Neural progenitor cell (in vitro differentiated cells): Measurements from ENCODE around the gene NPTXR. TPM values are rescaled to one million over a fixed set of nuclear protein-coding genes. Genes with fewer than 3 reads are reported as not detected.

Source experiments
- DNase-seq: peaks from one replicate; pipeline ENCODE4 v3.0.0-alpha.2; 2016; ENCODE audit warnings: low spot score
- H2AFZ ChIP-seq: fragments of 200-600 bp; sonication (generic); replicated peaks from 2 replicates; pipeline ENCODE4 v1.6.1; 2016; ENCODE audit warnings: antibody characterized with exemption
- H3F3A ChIP-seq: fragments of 200-600 bp; sonication (generic); 2 replicates; pipeline ENCODE4 v1.6.1; 2016; ENCODE audit warnings: antibody characterized with exemption, low read depth
- H3K27ac ChIP-seq: fragments of 200-600 bp; sonication (generic); 2 replicates; pipeline ENCODE4 v1.5.1; 2016; ENCODE audit warnings: mild to moderate bottlenecking
- H3K27me3 ChIP-seq: fragments of 200-600 bp; sonication (generic); 2 replicates; pipeline ENCODE4 v1.6.1; 2016; ENCODE audit warnings: mild to moderate bottlenecking, moderate library complexity
- H3K36me3 ChIP-seq: fragments of 200-600 bp; sonication (generic); 2 replicates; pipeline ENCODE4 v1.5.1; 2016
- H3K4me1 ChIP-seq: fragments of 200-600 bp; sonication (generic); 2 replicates; pipeline ENCODE4 v1.6.1; 2016; ENCODE audit warnings: mixed run types
- H3K4me2 ChIP-seq: fragments of 200-600 bp; sonication (generic); 2 replicates; pipeline ENCODE4 v1.6.1; 2016
- H3K4me3 ChIP-seq: fragments of 200-600 bp; sonication (generic); 2 replicates; pipeline ENCODE4 v1.5.1; 2016
- H3K79me2 ChIP-seq: fragments of 200-600 bp; sonication (generic); 2 replicates; pipeline ENCODE4 v1.6.1; 2016; ENCODE audit warnings: low read depth
- H3K9ac ChIP-seq: fragments of 200-600 bp; sonication (generic); 2 replicates; pipeline ENCODE4 v1.6.1; 2016
- H3K9me3 ChIP-seq: fragments of 200-600 bp; sonication (generic); 2 replicates; pipeline ENCODE4 v1.5.1; 2016; ENCODE audit warnings: low read depth
- H4K20me1 ChIP-seq: fragments of 200-600 bp; sonication (generic); 2 replicates; pipeline ENCODE4 v1.6.1; 2016; ENCODE audit warnings: low read depth
- H3K27ac Mint-ChIP-seq: 3 replicates; pipeline ENCODE4 v1.8.0; 2021; ENCODE audit warnings: mixed read lengths
- H3K27me3 Mint-ChIP-seq: 2 replicates; pipeline ENCODE4 v1.8.0; 2022; ENCODE audit warnings: low read depth, mild to moderate bottlenecking, inconsistent platforms, moderate library complexity, mixed read lengths; ENCODE audit not compliant: insufficient read depth
- H3K36me3 Mint-ChIP-seq: 3 replicates; pipeline ENCODE4 v1.8.0; 2021; ENCODE audit warnings: mixed read lengths
- H3K4me1 Mint-ChIP-seq: 3 replicates; pipeline ENCODE4 v1.8.0; 2021; ENCODE audit warnings: mixed read lengths
- H3K4me3 Mint-ChIP-seq: 3 replicates; pipeline ENCODE4 v1.8.0; 2021; ENCODE audit warnings: mild to moderate bottlenecking, moderate library complexity, mixed read lengths
- H3K9me3 Mint-ChIP-seq: 3 replicates; pipeline ENCODE4 v1.8.0; 2020; ENCODE audit warnings: mixed read lengths
- EZH2 ChIP-seq: fragments of 200-600 bp; sonication (generic); IDR thresholded peaks from 2 replicates; pipeline ENCODE4 v1.6.1; 2017; ENCODE audit warnings: antibody characterized with exemption, mild to moderate bottlenecking, moderate library complexity
- EZH2phosphoT487 ChIP-seq: fragments of 200-600 bp; sonication (generic); IDR thresholded peaks from 2 replicates; pipeline ENCODE4 v1.6.1; 2017; ENCODE audit warnings: antibody characterized with exemption
- total RNA-seq: library from RNA; depleted of rRNA; stranded (reverse); fragments of >200 nt; gene quantifications from 2 replicates; pipeline ENCODE4 v1.2.3, GENCODE V29; 2015; ENCODE audit warnings: low replicate concordance
- TF ChIP-seq, protein P1 (sequence below): fragments of 200-600 bp; sonication (generic); IDR thresholded peaks from 2 replicates; pipeline ENCODE4 v1.5.1; 2017; ENCODE audit warnings: antibody characterized with exemption, mild to moderate bottlenecking

The NPTXR gene
- total RNA-seq, 1 donor from 2014 or later = 0.99 TPM

DNA sequence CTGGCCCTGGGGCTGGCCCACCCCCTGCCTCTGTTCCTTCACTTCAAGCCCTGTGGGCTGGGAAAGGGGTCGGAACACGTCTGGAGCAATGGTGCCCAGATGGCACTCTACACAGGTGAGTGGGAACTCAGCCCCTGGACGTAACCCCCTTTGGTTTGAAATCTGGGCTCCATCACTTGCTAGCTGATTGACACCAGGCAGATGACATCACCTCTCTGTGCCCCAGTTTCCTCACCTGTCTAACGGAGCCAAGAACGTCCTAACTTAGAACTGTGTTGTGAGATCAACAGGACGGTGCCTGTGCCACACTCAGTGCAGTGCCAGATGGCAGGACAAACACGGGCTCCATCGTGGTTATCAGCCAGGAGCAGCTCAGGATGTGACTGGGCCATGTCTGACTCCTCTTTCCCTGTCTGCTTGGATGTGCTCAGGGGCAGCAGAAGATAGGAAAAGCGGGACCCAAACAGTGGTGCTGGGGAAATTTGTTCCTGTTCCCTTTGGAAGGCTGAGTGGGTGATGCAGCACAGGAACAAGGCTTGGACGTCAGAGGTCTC lies 24.4 kb downstream of the NPTXR start:
- H3K36me3 Mint-ChIP-seq = no peaks in the 10 kb centered on the region
- no peaks in the 10 kb centered on the region for H3K36me3 ChIP-seq
- peaks cover 2% of the 10 kb centered on the region for H3K9me3 Mint-ChIP-seq

DNA sequence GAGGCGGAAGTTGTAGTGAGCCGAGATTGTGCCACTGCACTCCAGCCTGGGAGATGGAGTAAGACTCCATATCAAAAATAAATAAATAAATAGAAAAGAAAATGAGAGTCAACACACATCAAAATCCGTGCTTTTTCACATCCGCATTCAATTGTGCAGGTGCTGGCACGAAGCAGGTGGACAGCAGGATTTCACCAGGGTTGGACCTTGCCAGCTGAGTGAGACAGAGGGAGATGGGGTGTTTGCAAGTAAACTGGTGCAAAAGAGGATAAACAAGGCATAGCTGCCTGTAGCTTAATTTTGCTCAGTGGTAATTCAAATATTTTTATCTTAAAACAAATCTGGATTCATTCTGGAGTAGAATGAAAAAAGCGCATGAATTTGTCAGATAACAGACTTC lies 26.6 kb downstream of the NPTXR start:
- H3K4me2 ChIP-seq = no peak overlapping the region

More for the DNA sequence above, 24.4 kb downstream of the NPTXR start:
- H3K27ac Mint-ChIP-seq = no peak overlapping the region
- no peak for DNase-seq
- peaks cover 18% of the 10 kb centered on the region for H3K27me3 Mint-ChIP-seq
- Histone ChIP-seq H3K79me2 (no peaks in the 10 kb centered on the region), H4K20me1 (peaks cover 9% of the 10 kb centered on the region), H3K27ac (no peak overlapping the region), H2AFZ (no peak overlapping the region), H3K27me3 (peaks cover 3% of the 10 kb centered on the region), H3K4me2 (no peak overlapping the region), H3K4me3 (no peak overlapping the region), H3F3A (no peaks in the 10 kb centered on the region), H3K4me1 (no peaks in the 10 kb centered on the region), H3K9me3 (no peaks in the 10 kb centered on the region), H3K9ac (no peak overlapping the region)
- no peak overlapping the region for H3K4me3 Mint-ChIP-seq
- peaks cover 15% of the 10 kb centered on the region for H3K4me1 Mint-ChIP-seq
- no peak for TF ChIP-seq EZH2
- TF ChIP-seq, protein P1, sequence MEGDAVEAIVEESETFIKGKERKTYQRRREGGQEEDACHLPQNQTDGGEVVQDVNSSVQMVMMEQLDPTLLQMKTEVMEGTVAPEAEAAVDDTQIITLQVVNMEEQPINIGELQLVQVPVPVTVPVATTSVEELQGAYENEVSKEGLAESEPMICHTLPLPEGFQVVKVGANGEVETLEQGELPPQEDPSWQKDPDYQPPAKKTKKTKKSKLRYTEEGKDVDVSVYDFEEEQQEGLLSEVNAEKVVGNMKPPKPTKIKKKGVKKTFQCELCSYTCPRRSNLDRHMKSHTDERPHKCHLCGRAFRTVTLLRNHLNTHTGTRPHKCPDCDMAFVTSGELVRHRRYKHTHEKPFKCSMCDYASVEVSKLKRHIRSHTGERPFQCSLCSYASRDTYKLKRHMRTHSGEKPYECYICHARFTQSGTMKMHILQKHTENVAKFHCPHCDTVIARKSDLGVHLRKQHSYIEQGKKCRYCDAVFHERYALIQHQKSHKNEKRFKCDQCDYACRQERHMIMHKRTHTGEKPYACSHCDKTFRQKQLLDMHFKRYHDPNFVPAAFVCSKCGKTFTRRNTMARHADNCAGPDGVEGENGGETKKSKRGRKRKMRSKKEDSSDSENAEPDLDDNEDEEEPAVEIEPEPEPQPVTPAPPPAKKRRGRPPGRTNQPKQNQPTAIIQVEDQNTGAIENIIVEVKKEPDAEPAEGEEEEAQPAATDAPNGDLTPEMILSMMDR = no peak
- TF ChIP-seq EZH2phosphoT487 = no peak

DNA sequence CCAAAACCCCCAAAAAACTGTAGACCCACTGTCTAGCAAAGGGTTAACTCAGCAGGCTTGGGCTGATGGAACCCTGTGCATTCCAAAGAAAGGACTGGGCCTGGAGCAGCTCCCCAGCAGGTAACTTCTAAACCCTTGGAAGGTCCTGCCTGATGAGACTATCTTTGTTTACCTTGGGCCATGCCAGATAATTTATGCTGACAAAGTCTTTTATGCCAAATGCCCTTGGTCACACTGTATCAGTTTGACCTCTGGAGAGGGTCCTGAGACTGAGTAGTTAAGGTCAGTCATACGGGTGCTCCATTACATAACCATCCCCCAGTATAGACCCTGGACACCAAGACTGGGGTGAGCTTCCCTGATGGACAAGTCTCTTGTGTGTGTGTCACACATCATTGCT lies 28.0 kb downstream of the NPTXR start:
- H3K27me3 Mint-ChIP-seq = peaks cover 14% of the 10 kb centered on the region
- H3K79me2 ChIP-seq = no peaks in the 10 kb centered on the region

More for the DNA sequence above, 26.6 kb downstream of the NPTXR start:
- no peak overlapping the region for H2AFZ ChIP-seq
- H3K4me3 ChIP-seq = no peak overlapping the region
- no peaks in the 10 kb centered on the region for H3K4me1 ChIP-seq
- H4K20me1 ChIP-seq = no peaks in the 10 kb centered on the region
- peaks cover 2% of the 10 kb centered on the region for H3K9me3 Mint-ChIP-seq
- no peaks in the 10 kb centered on the region for H3K36me3 ChIP-seq
- TF ChIP-seq EZH2phosphoT487 = no peak
- no peak for TF ChIP-seq EZH2
- TF ChIP-seq, protein P1 = no peak
- no peak overlapping the region for H3K27ac Mint-ChIP-seq
- H3K79me2 ChIP-seq = no peaks in the 10 kb centered on the region
- no peak overlapping the region for H3K4me3 Mint-ChIP-seq
- H3F3A ChIP-seq = no peaks in the 10 kb centered on the region
- peaks cover 16% of the 10 kb centered on the region for H3K27me3 Mint-ChIP-seq
- no peak overlapping the region for H3K9ac ChIP-seq
- peaks cover 11% of the 10 kb centered on the region for H3K4me1 Mint-ChIP-seq
- DNase-seq = no peak
- H3K9me3 ChIP-seq = no peaks in the 10 kb centered on the region
- no peaks in the 10 kb centered on the region for H3K36me3 Mint-ChIP-seq
- peaks cover 3% of the 10 kb centered on the region for H3K27me3 ChIP-seq
- H3K27ac ChIP-seq = no peak overlapping the region

More for the DNA sequence above, 28.0 kb downstream of the NPTXR start:
- Histone ChIP-seq H3K27ac (no peak overlapping the region), H3F3A (no peaks in the 10 kb centered on the region), H3K4me3 (no peak overlapping the region), H3K9me3 (no peaks in the 10 kb centered on the region), H4K20me1 (no peaks in the 10 kb centered on the region), H3K4me2 (no peak overlapping the region), H3K36me3 (no peaks in the 10 kb centered on the region), H3K9ac (no peak overlapping the region), H3K27me3 (peaks cover 3% of the 10 kb centered on the region), H2AFZ (no peak overlapping the region), H3K4me1 (no peaks in the 10 kb centered on the region)
- peaks cover 11% of the 10 kb centered on the region for H3K4me1 Mint-ChIP-seq
- no peak for TF ChIP-seq EZH2phosphoT487
- TF ChIP-seq, protein P1 = no peak
- no peak for TF ChIP-seq EZH2
- DNase-seq = no peak
- no peak overlapping the region for H3K4me3 Mint-ChIP-seq
- no peak overlapping the region for H3K27ac Mint-ChIP-seq
- peaks cover 6% of the 10 kb centered on the region for H3K9me3 Mint-ChIP-seq
- H3K36me3 Mint-ChIP-seq = no peaks in the 10 kb centered on the region
